Measurements from ENCODE around the gene ANO2.

ANO2 gene

DNA sequence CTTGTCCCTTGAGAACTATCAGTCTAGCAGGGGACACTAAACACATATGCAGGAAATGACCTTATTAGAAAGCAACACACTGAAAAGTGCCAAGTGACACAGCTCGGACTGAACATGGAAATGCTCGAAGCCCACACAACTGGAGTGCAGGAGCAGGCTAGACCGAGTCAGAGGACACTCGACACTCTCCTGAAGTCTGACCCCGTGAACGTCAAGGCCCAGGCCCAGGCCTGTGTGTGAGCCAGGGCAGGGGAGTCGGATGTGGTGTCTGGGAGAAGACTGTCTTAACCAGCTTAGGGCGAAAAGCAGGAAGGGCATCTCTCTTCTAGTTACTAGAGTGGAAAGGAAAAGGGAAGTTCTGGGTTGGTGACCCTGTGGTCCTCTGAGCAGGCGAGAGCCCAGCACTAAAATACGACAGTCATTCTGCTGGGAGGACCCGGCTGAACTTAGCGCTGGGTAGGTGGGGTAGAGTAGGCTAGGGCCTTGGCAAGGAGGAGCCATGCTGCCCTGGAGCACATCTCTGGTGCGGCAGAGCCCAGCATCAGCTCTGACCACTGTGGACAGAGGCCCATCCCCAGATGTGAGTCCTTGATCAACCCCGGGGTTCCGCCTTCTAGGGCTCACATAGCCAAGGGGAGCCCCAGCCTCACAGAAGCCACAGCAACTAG lies 420.2 kb downstream of the ANO2 start:
- DNase-seq: no peak

GRCh38 chr12:5524116-5524768 lies 420.8 kb downstream of the ANO2 start:
- no peak for DNase-seq

DNA sequence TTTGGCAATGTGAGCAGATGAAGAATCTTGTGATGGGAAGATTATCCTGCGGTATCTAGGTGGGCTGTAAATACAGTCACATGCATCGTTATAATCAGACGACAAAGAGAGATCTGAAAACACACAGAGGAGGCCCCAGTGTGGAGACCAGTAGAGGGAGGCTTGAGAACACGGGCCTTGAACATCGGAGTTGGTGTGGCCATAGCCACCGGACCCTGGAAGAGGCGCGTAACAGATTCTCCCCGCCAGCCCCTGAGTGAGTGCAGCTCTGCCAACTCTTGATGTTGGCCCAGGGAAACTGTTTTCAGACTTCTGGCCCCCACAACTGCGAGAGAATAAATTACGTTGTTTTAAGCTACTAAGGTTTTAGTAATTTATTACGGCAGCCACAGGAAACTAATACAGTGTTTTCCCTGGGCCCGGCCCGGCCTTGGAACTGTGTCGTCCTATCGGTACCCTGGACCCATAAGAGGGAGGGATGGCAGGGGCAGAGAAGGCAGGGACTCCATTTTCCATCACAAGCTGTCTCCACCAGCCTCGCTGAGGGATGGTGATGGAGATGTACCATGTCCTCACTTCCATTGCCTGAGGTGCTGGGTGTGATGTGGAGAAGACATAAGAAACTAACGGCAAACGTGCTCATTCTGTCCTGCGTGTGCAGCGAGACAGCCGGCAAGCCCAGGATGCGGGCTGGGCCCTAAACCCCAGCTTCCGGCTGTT lies 421.5 kb downstream of the ANO2 start:
- DNase-seq: no peak

DNA sequence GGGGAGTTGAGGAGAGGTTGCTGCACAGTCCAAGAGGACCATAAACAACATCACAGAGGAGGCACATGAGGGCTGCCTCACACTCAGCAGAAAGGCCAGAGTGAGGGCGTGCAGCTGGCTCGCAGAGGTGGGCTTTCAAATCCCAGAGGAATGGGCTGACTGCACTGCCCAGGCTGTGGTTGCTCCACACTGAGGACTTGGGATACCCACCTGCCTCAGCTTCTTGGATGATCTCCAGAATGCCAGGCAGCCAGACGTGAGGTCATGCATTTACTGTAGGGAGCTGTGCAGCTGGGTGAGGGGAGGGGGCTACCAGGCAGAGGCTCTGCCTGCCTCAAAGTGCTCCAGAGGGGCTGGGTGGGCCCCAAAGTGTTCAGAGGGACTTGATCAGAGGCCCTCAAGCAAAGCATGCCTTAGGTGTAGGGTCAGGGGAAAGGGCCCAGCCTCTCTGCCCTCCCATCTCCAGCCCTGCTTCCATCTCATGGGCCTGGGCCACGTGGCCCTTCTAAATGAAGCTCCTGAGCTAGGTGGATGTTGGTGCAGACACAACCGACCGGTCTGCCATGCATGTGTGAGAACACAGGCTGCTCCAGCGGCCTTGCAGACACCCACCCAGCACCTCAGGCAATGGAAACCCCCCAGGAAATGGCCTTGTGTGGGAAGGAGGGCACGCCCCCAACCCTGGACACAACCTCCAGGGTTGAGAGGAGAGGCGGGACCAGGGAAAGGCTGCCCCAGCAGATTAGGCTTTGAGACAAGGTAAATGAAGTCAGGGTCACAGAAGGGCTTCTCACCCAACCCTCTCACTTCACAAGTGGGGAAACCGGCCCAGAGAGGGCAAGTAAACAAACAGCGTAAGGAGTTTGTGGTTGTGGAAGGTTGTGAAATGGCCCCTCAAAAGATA lies 422.4 kb downstream of the ANO2 start:
- no peak for DNase-seq

- DNase-seq: no peak
Observed at GRCh38 chr12:5521456-5522325, 423.4 kb downstream of the ANO2 start.

- DNase-seq: no peak
Observed at GRCh38 chr12:5520831-5521230, 424.2 kb downstream of the ANO2 start.

- DNase-seq: no peak
Observed at GRCh38 chr12:5520037-5520436, 425.0 kb downstream of the ANO2 start.

- DNase-seq: no peak
Observed at GRCh38 chr12:5518584-5519365, 426.3 kb downstream of the ANO2 start.

DNA sequence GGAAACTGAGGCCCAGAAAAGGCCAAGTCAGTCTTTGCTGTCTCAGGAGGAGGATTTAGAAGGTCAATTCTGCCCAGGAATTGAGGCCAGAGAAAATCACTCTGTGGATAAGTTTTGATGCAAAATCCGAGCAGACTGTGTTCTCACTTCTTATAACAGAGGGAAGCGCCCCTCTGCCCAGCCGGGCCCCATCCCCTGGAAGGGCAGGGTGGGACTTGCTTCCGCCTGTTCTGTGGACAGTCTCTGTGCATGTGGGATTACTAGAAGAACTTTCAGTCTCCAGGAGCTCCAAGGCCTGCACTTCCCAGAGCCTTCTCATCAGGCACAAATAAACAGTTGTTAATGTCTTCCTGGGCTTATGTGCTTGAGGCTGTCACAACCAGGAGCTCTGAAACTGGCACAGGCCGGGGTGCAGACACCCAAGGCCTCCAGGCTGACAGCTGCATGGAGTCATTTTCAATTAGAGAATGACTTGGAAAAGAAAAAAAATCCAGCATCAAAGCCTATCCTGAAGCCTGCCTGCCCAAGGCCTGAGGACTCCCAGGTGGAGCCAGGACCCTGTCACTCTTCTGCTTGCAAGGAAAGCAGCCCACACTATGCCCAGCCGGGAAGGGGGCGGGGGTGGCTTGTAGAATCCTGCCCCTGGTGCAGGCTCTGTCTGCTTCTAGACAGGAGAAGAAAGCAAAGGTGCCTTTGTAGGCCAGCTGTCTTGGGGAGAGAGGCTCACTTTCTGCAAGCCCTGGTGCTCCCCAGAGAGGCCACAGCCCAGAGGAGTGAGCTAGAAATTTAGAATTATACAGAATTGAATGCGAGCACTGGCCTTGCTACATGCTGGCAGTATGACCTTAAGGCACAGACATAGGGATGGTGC lies 428.5 kb downstream of the ANO2 start:
- no peak for DNase-seq

GRCh38 chr12:5515458-5515857 lies 429.6 kb downstream of the ANO2 start:
- DNase-seq: no peak

DNA sequence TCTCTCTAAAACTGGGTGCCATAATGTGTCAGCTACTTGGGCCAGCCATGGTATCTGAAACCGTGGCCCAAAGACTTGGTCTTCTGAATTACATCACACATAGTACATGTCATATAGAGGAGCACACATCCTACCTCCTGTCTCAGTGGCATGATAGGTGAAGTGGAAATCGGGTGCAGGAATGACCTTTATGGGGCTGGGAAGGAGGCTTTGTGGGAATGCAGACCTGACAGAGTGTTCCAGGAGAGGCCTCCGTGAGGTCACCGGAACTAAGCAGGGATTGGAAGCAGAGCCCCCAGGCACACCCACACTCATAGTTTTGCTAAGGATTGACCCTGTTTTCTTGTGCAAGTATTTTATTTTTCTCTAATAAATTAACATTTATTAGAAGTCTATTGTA lies 430.5 kb downstream of the ANO2 start:
- no peak for DNase-seq

DNA sequence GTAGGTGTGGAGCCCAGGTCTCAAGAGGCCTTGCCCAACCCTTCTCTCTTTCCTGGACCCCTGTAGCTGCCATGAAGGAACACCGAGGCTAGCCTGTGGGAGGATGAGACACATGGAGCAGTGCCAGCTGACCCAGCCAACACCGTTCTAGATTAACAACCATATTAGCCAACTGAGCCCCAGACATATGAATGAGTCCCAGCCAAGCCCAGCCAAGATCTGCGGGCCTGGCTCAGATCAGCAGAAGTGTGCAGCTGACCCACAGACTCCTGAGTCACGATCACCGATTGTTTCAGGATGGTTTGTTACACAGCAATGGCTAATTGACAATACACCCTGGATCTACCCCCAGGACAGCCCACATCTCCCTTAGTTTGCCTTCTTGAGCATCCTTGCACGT lies 431.0 kb downstream of the ANO2 start:
- DNase-seq: no peak

GRCh38 chr12:5513406-5513805 lies 431.7 kb downstream of the ANO2 start:
- no peak for DNase-seq

Data from activated effector memory CD4-positive, alpha-beta T cell treated with anti-CD3 and anti-CD28 coated beads, Interleukin-2, amount 50 U/mL, for 16 hours (primary cell).